ENCODE data around the gene DISP3.

The DISP3 gene

GRCh38 chr1:11443961-11444658, 34.8 kb upstream of the DISP3 start:
- no peak overlapping the region for H3K4me3 ChIP-seq (ENCODE audit: low read length)
- no peaks in the 10 kb centered on the region for H3K36me3 ChIP-seq (ENCODE audit: insufficient read depth, low read length)
- H3K27me3 ChIP-seq (ENCODE audit: insufficient read depth, low read length), result peaks cover 2% of the 10 kb centered on the region; the same call in 1 of the 2 replicates
- H3K9ac ChIP-seq (ENCODE audit: low read depth, low read length), result no peak overlapping the region
- H3K27ac ChIP-seq (ENCODE audit: low read depth, low read length), result no peak overlapping the region
- no peaks in the 10 kb centered on the region for H3K9me3 ChIP-seq (ENCODE audit: insufficient read depth, low read depth, low read length)
- WGBS, result 79% methylated on average over 8 of the region's 8 CpGs
- H3K4me1 ChIP-seq (ENCODE audit: insufficient read depth, low read length), result no peaks in the 10 kb centered on the region

GRCh38 chr1:11444907-11445306, 34.0 kb upstream of the DISP3 start:
- 96% methylated on average over 7 of the region's 7 CpGs for WGBS
- peaks cover 2% of the 10 kb centered on the region; the same call in 1 of the 2 replicates for H3K27me3 ChIP-seq (ENCODE audit: insufficient read depth, low read length)
- no peaks in the 10 kb centered on the region for H3K4me1 ChIP-seq (ENCODE audit: insufficient read depth, low read length)
- no peaks in the 10 kb centered on the region for H3K9me3 ChIP-seq (ENCODE audit: insufficient read depth, low read depth, low read length)
- H3K9ac ChIP-seq (ENCODE audit: low read depth, low read length), result no peak overlapping the region
- no peak overlapping the region for H3K27ac ChIP-seq (ENCODE audit: low read depth, low read length)
- H3K36me3 ChIP-seq (ENCODE audit: insufficient read depth, low read length), result no peaks in the 10 kb centered on the region
- H3K4me3 ChIP-seq (ENCODE audit: low read length), result no peak overlapping the region

GRCh38 chr1:11447903-11448302, 31.1 kb upstream of the DISP3 start:
- H3K4me1 ChIP-seq (ENCODE audit: insufficient read depth, low read length), result no peaks in the 10 kb centered on the region
- no peaks in the 10 kb centered on the region for H3K9me3 ChIP-seq (ENCODE audit: insufficient read depth, low read depth, low read length)
- no peak overlapping the region for H3K9ac ChIP-seq (ENCODE audit: low read depth, low read length)
- WGBS, result 82% methylated on average over 10 of the region's 10 CpGs
- H3K36me3 ChIP-seq (ENCODE audit: insufficient read depth, low read length), result no peaks in the 10 kb centered on the region
- no peak overlapping the region for H3K4me3 ChIP-seq (ENCODE audit: low read length)
- peaks cover 2% of the 10 kb centered on the region; the same call in 1 of the 2 replicates for H3K27me3 ChIP-seq (ENCODE audit: insufficient read depth, low read length)
- H3K27ac ChIP-seq (ENCODE audit: low read depth, low read length), result no peak overlapping the region

GRCh38 chr1:11448373-11449099, 30.4 kb upstream of the DISP3 start:
- peaks cover 2% of the 10 kb centered on the region; the same call in 1 of the 2 replicates for H3K27me3 ChIP-seq (ENCODE audit: insufficient read depth, low read length)
- H3K4me1 ChIP-seq (ENCODE audit: insufficient read depth, low read length), result no peaks in the 10 kb centered on the region
- 84% methylated on average over 19 of the region's 20 CpGs for WGBS
- no peaks in the 10 kb centered on the region for H3K36me3 ChIP-seq (ENCODE audit: insufficient read depth, low read length)
- no peaks in the 10 kb centered on the region for H3K9me3 ChIP-seq (ENCODE audit: insufficient read depth, low read depth, low read length)
- H3K9ac ChIP-seq (ENCODE audit: low read depth, low read length), result no peak overlapping the region
- no peak overlapping the region for H3K27ac ChIP-seq (ENCODE audit: low read depth, low read length)
- H3K4me3 ChIP-seq (ENCODE audit: low read length), result no peak overlapping the region

GRCh38 chr1:11449100-11449403, 29.9 kb upstream of the DISP3 start:
- peaks cover 2% of the 10 kb centered on the region; the same call in 1 of the 2 replicates for H3K27me3 ChIP-seq (ENCODE audit: insufficient read depth, low read length)
- H3K27ac ChIP-seq (ENCODE audit: low read depth, low read length), result no peak overlapping the region
- no peak overlapping the region for H3K4me3 ChIP-seq (ENCODE audit: low read length)
- no peaks in the 10 kb centered on the region for H3K9me3 ChIP-seq (ENCODE audit: insufficient read depth, low read depth, low read length)
- no peaks in the 10 kb centered on the region for H3K36me3 ChIP-seq (ENCODE audit: insufficient read depth, low read length)
- 86% methylated on average over 11 of the region's 11 CpGs for WGBS
- H3K9ac ChIP-seq (ENCODE audit: low read depth, low read length), result no peak overlapping the region
- no peaks in the 10 kb centered on the region for H3K4me1 ChIP-seq (ENCODE audit: insufficient read depth, low read length)

GRCh38 chr1:11450310-11450709, 28.6 kb upstream of the DISP3 start:
- H3K4me1 ChIP-seq (ENCODE audit: insufficient read depth, low read length), result no peaks in the 10 kb centered on the region
- peaks cover 2% of the 10 kb centered on the region; the same call in 1 of the 2 replicates for H3K27me3 ChIP-seq (ENCODE audit: insufficient read depth, low read length)
- H3K4me3 ChIP-seq (ENCODE audit: low read length), result no peak overlapping the region
- no peaks in the 10 kb centered on the region for H3K36me3 ChIP-seq (ENCODE audit: insufficient read depth, low read length)
- no peak overlapping the region for H3K27ac ChIP-seq (ENCODE audit: low read depth, low read length)
- 97% methylated on average over 5 of the region's 5 CpGs for WGBS
- no peaks in the 10 kb centered on the region for H3K9me3 ChIP-seq (ENCODE audit: insufficient read depth, low read depth, low read length)
- no peak overlapping the region; the same call in 1 of the 2 replicates for H3K9ac ChIP-seq (ENCODE audit: low read depth, low read length)

- Histone ChIP-seq H3K9ac (ENCODE audit: low read depth, low read length) (no peak overlapping the region), H3K9me3 (ENCODE audit: insufficient read depth, low read depth, low read length) (no peaks in the 10 kb centered on the region), H3K27ac (ENCODE audit: low read depth, low read length) (no peak overlapping the region), H3K36me3 (ENCODE audit: insufficient read depth, low read length) (no peaks in the 10 kb centered on the region), H3K4me3 (ENCODE audit: low read length) (no peak overlapping the region), H3K27me3 (ENCODE audit: insufficient read depth, low read length) (no peaks in the 10 kb centered on the region), H3K4me1 (ENCODE audit: insufficient read depth, low read length) (no peaks in the 10 kb centered on the region)
- 87% methylated on average over 27 of the region's 27 CpGs for WGBS
Measured at GRCh38 chr1:11453742-11454491, 25.0 kb upstream of the DISP3 start.

GRCh38 chr1:11455967-11456570, 22.9 kb upstream of the DISP3 start:
- Histone ChIP-seq H3K4me1 (ENCODE audit: insufficient read depth, low read length) (no peaks in the 10 kb centered on the region), H3K4me3 (ENCODE audit: low read length) (no peak overlapping the region), H3K9me3 (ENCODE audit: insufficient read depth, low read depth, low read length) (no peaks in the 10 kb centered on the region), H3K36me3 (ENCODE audit: insufficient read depth, low read length) (no peaks in the 10 kb centered on the region), H3K27me3 (ENCODE audit: insufficient read depth, low read length) (no peaks in the 10 kb centered on the region), H3K27ac (ENCODE audit: low read depth, low read length) (no peak overlapping the region), H3K9ac (ENCODE audit: low read depth, low read length) (no peak overlapping the region)
- 78% methylated on average over 11 of the region's 11 CpGs for WGBS

- H3K27ac ChIP-seq (ENCODE audit: low read depth, low read length), result no peak overlapping the region
- no peaks in the 10 kb centered on the region for H3K9me3 ChIP-seq (ENCODE audit: insufficient read depth, low read depth, low read length)
- no peak overlapping the region for H3K4me3 ChIP-seq (ENCODE audit: low read length)
- no peaks in the 10 kb centered on the region for H3K36me3 ChIP-seq (ENCODE audit: insufficient read depth, low read length)
- no peaks in the 10 kb centered on the region for H3K4me1 ChIP-seq (ENCODE audit: insufficient read depth, low read length)
- 94% methylated on average over 4 of the region's 4 CpGs for WGBS
- no peaks in the 10 kb centered on the region for H3K27me3 ChIP-seq (ENCODE audit: insufficient read depth, low read length)
- H3K9ac ChIP-seq (ENCODE audit: low read depth, low read length), result no peak overlapping the region
Measured at GRCh38 chr1:11456965-11457364, 22.0 kb upstream of the DISP3 start.

GRCh38 chr1:11458811-11459275, 20.1 kb upstream of the DISP3 start:
- H3K36me3 ChIP-seq (ENCODE audit: insufficient read depth, low read length), result no peaks in the 10 kb centered on the region
- H3K27ac ChIP-seq (ENCODE audit: low read depth, low read length), result no peak overlapping the region
- 84% methylated on average over 15 of the region's 15 CpGs for WGBS
- H3K4me3 ChIP-seq (ENCODE audit: low read length), result no peak overlapping the region
- H3K4me1 ChIP-seq (ENCODE audit: insufficient read depth, low read length), result no peaks in the 10 kb centered on the region
- H3K9me3 ChIP-seq (ENCODE audit: insufficient read depth, low read depth, low read length), result no peaks in the 10 kb centered on the region
- H3K27me3 ChIP-seq (ENCODE audit: insufficient read depth, low read length), result no peaks in the 10 kb centered on the region
- H3K9ac ChIP-seq (ENCODE audit: low read depth, low read length), result no peak overlapping the region

Data from HUES64 (cell line).